H9 (cell line): ENCODE measurements around the gene NOS1AP. TPM values are rescaled to one million over a fixed set of nuclear protein-coding genes. Genes with fewer than 3 reads are reported as not detected.
A peak's percentile ranks its signal among the peaks of the same experiment; 100 is the strongest.

Experiments used
- DNase-seq: peaks from one replicate; pipeline ENCODE4 v3.0.0-alpha.2; 2017
- H2AFZ ChIP-seq: one replicate; pipeline ENCODE4 v1.6.1; 2013; ENCODE audit warnings: mild to moderate bottlenecking, low read length, control low read depth, moderate library complexity
- H2AK5ac ChIP-seq: 2 replicates; pipeline ENCODE4 v1.6.1; 2013; ENCODE audit warnings: low read length, control low read depth, mixed read lengths; ENCODE audit not compliant: insufficient read length
- H2BK120ac ChIP-seq: one replicate; pipeline ENCODE4 v1.6.1; 2013; ENCODE audit warnings: low read depth, mild to moderate bottlenecking, low read length, control low read depth, inconsistent platforms; ENCODE audit not compliant: poor library complexity, severe bottlenecking
- H2BK12ac ChIP-seq: 2 replicates; pipeline ENCODE4 v1.6.1; 2013; ENCODE audit warnings: low read length, control low read depth, mixed read lengths, low read depth; ENCODE audit not compliant: insufficient read length
- H2BK15ac ChIP-seq: 2 replicates; pipeline ENCODE4 v1.6.1; 2013; ENCODE audit warnings: low read depth, low read length, control low read depth
- H2BK20ac ChIP-seq: one replicate; pipeline ENCODE4 v1.6.1; 2013; ENCODE audit warnings: low read depth, mild to moderate bottlenecking, low read length, control low read depth, inconsistent platforms; ENCODE audit not compliant: poor library complexity, severe bottlenecking
- H2BK5ac ChIP-seq: 2 replicates; pipeline ENCODE4 v1.6.1; 2013; ENCODE audit warnings: low read length, control low read depth, mixed read lengths; ENCODE audit not compliant: insufficient read length
- H3K14ac ChIP-seq: 2 replicates; pipeline ENCODE4 v1.6.1; 2013; ENCODE audit warnings: low read length, control low read depth; ENCODE audit not compliant: insufficient read depth
- H3K18ac ChIP-seq: 2 replicates; pipeline ENCODE4 v1.6.1; 2013; ENCODE audit warnings: low read depth, mild to moderate bottlenecking, mixed read lengths, low read length, control low read depth; ENCODE audit not compliant: insufficient read length
- H3K23ac ChIP-seq: 2 replicates; pipeline ENCODE4 v1.6.1; 2013; ENCODE audit warnings: low read length, control low read depth, mixed read lengths, low read depth; ENCODE audit not compliant: insufficient read length
- H3K23me2 ChIP-seq: 2 replicates; pipeline ENCODE4 v1.6.1; 2013; ENCODE audit warnings: low read depth, mild to moderate bottlenecking, mixed read lengths, low read length, control low read depth; ENCODE audit not compliant: insufficient read length, poor library complexity, severe bottlenecking
- H3K27ac ChIP-seq: 2 replicates; pipeline ENCODE4 v1.5.1; 2013; ENCODE audit warnings: low read length, control low read depth, mixed read lengths, low read depth; ENCODE audit not compliant: insufficient read length
- H3K27me3 ChIP-seq: 2 replicates; pipeline ENCODE4 v1.6.1; 2013; ENCODE audit warnings: low read length, control low read depth, inconsistent platforms; ENCODE audit not compliant: insufficient read depth
- H3K4ac ChIP-seq: 2 replicates; pipeline ENCODE4 v1.6.1; 2013; ENCODE audit warnings: low read depth, mild to moderate bottlenecking, control low read depth, inconsistent platforms, low read length, moderate library complexity
- H3K4me1 ChIP-seq: 2 replicates; pipeline ENCODE4 v1.6.1; 2013; ENCODE audit warnings: low read length, control low read depth, inconsistent platforms; ENCODE audit not compliant: insufficient read depth
- H3K4me2 ChIP-seq: 2 replicates; pipeline ENCODE4 v1.6.1; 2013; ENCODE audit warnings: low read length, control low read depth, mixed read lengths; ENCODE audit not compliant: insufficient read length, insufficient read depth
- H3K56ac ChIP-seq: 2 replicates; pipeline ENCODE4 v1.6.1; 2013; ENCODE audit warnings: low read depth, mild to moderate bottlenecking, mixed read lengths, low read length, control low read depth; ENCODE audit not compliant: insufficient read length
- H3K79me1 ChIP-seq: 2 replicates; pipeline ENCODE4 v1.6.1; 2013; ENCODE audit warnings: low read depth, mild to moderate bottlenecking, moderate library complexity, low read length, control low read depth, inconsistent platforms; ENCODE audit not compliant: insufficient read depth, poor library complexity, severe bottlenecking
- H3K79me2 ChIP-seq: 2 replicates; pipeline ENCODE4 v1.6.1; 2013; ENCODE audit warnings: low read length, control low read depth, inconsistent platforms; ENCODE audit not compliant: insufficient read depth
- H3K9ac ChIP-seq: 2 replicates; pipeline ENCODE4 v1.6.1; 2013; ENCODE audit warnings: low read length, control low read depth, mixed read lengths; ENCODE audit not compliant: insufficient read length; ENCODE audit errors: extremely low read depth
- H3K9me3 ChIP-seq: one replicate; pipeline ENCODE4 v1.6.1; 2013; ENCODE audit warnings: low read depth, low read length, inconsistent platforms; ENCODE audit not compliant: control insufficient read depth
- H3T11ph ChIP-seq: one replicate; pipeline ENCODE4 v1.6.1; 2013; ENCODE audit warnings: mild to moderate bottlenecking, low read length, control low read depth, inconsistent platforms
- H4K20me1 ChIP-seq: one replicate; pipeline ENCODE4 v1.6.1; 2013; ENCODE audit not compliant: control insufficient read depth, insufficient read length, insufficient read depth
- H4K5ac ChIP-seq: 2 replicates; pipeline ENCODE4 v1.6.1; 2013; ENCODE audit warnings: low read depth, mild to moderate bottlenecking, mixed read lengths, low read length, control low read depth; ENCODE audit not compliant: insufficient read length
- H4K8ac ChIP-seq: replicated peaks from 2 replicates; pipeline ENCODE4 v1.6.1; 2013; ENCODE audit warnings: low read length, control low read depth, mixed read lengths, low read depth; ENCODE audit not compliant: insufficient read length
- H4K91ac ChIP-seq: 2 replicates; pipeline ENCODE4 v1.6.1; 2013; ENCODE audit warnings: low read depth, mild to moderate bottlenecking, moderate library complexity, mixed read lengths, low read length, control low read depth; ENCODE audit not compliant: insufficient read length
- H3K27ac Mint-ChIP-seq, 3 experiments: 2 replicates in 2 of 3; 3 replicates in 1 of 3; pipeline ENCODE4 v1.8.0; 2020 to 2021; ENCODE audit warnings: mixed read lengths in 3 of 3, mild to moderate bottlenecking in 1 of 3, moderate library complexity in 1 of 3
- H3K27me3 Mint-ChIP-seq: 2 replicates; pipeline ENCODE4 v1.8.0; 2021; ENCODE audit warnings: low read depth, mild to moderate bottlenecking, moderate library complexity, mixed read lengths
- H3K36me3 Mint-ChIP-seq, 3 experiments: 2 replicates in 2 of 3; 3 replicates in 1 of 3; pipeline ENCODE4 v1.8.0; 2020 to 2021; ENCODE audit warnings: low read depth in 3 of 3, mixed read lengths in 3 of 3; ENCODE audit not compliant: insufficient read depth in 1 of 3
- H3K4me1 Mint-ChIP-seq, 2 experiments: 2 replicates each; pipeline ENCODE4 v1.8.0; 2020; ENCODE audit warnings: mixed read lengths in 2 of 2
- H3K4me3 Mint-ChIP-seq, 2 experiments: 2 replicates in 1 of 2; 3 replicates in 1 of 2; pipeline ENCODE4 v1.8.0; 2020 to 2021; ENCODE audit warnings: mild to moderate bottlenecking in 2 of 2, mixed read lengths in 2 of 2, moderate library complexity in 1 of 2
- H3K9me3 Mint-ChIP-seq, 2 experiments: 2 replicates in 1 of 2; 3 replicates in 1 of 2; pipeline ENCODE4 v1.8.0; 2020; ENCODE audit warnings: mild to moderate bottlenecking in 2 of 2, mixed read lengths in 2 of 2, moderate library complexity in 1 of 2
- WGBS: extraction: QIAGEN DNeasy Blood & Tissue Kit; methylation state at CpG from one replicate; pipeline ENCODE4 v1.1.7; 2013; ENCODE audit warnings: missing lambda C conversion rate, low lambda C conversion rate, mixed read lengths; ENCODE audit not compliant: insufficient read length; ENCODE audit errors: extremely low coverage; 5-methylcytosine and 5-hydroxymethylcytosine counted together
- total RNA-seq: library from RNA; stranded (reverse); gene quantifications from 2 replicates; pipeline ENCODE4 v1.2.1, GENCODE V29; 2021
- TF ChIP-seq, protein P1 (sequence below): fragments of 200-600 bp; sonication (generic); conservative IDR thresholded peaks from 3 replicates; pipeline ENCODE4 v1.8.0; 2021; ENCODE audit warnings: antibody characterized with exemption, mild to moderate bottlenecking

Gene NOS1AP
- total RNA-seq, 1 experiment from 2014 or later, result 8.4 TPM

- Histone ChIP-seq H3K4ac (no peak overlapping the region), H2BK12ac (no peak overlapping the region), H3K23me2 (no peaks in the 10 kb centered on the region), H2BK5ac (no peak overlapping the region), H2BK15ac (no peak overlapping the region), H3K56ac (no peak overlapping the region), H2BK120ac (no peak overlapping the region), H3K27me3 (no peaks in the 10 kb centered on the region), H3K79me2 (0 out of 2 replicates have a peak, but pooled peaks cover 3% of the 10 kb centered on the region), H4K20me1 (no peaks in the 10 kb centered on the region), H3K9me3 (no peaks in the 10 kb centered on the region), H2AFZ (no peak overlapping the region), H4K5ac (no peak overlapping the region), H3K4me2 (no peak overlapping the region), H3K18ac (no peak overlapping the region), H4K8ac (no peak overlapping the region), H3K9ac (no peak overlapping the region), H3K14ac (no peak overlapping the region), H2BK20ac (no peak overlapping the region), H3K23ac (no peak overlapping the region), H3T11ph (no peak overlapping the region), H3K27ac (no peak overlapping the region), H3K4me1 (peaks cover 22% of the 10 kb centered on the region; the same call in 1 of the 2 replicates), H4K91ac (no peak overlapping the region), H3K79me1 (no peaks in the 10 kb centered on the region), H2AK5ac (no peak overlapping the region)
- no peaks in the 10 kb centered on the region for H3K9me3 Mint-ChIP-seq
- H3K27me3 Mint-ChIP-seq, result no peaks in the 10 kb centered on the region
- peak overlapping the region in 1 of 3 experiments; percentile 55; a peak in 1 of 7 replicates for H3K27ac Mint-ChIP-seq
- WGBS, result no CpG with 5 or more reads among the region's 6 CpGs
- TF ChIP-seq, protein P1, sequence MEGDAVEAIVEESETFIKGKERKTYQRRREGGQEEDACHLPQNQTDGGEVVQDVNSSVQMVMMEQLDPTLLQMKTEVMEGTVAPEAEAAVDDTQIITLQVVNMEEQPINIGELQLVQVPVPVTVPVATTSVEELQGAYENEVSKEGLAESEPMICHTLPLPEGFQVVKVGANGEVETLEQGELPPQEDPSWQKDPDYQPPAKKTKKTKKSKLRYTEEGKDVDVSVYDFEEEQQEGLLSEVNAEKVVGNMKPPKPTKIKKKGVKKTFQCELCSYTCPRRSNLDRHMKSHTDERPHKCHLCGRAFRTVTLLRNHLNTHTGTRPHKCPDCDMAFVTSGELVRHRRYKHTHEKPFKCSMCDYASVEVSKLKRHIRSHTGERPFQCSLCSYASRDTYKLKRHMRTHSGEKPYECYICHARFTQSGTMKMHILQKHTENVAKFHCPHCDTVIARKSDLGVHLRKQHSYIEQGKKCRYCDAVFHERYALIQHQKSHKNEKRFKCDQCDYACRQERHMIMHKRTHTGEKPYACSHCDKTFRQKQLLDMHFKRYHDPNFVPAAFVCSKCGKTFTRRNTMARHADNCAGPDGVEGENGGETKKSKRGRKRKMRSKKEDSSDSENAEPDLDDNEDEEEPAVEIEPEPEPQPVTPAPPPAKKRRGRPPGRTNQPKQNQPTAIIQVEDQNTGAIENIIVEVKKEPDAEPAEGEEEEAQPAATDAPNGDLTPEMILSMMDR, result no peak
- H3K4me3 Mint-ChIP-seq, result no peak overlapping the region
- peaks cover 62 to 64% of the 10 kb centered on the region in 2 experiments for H3K4me1 Mint-ChIP-seq
- no peak for DNase-seq
- no peaks in the 10 kb centered on the region; a peak in 1 of 7 replicates for H3K36me3 Mint-ChIP-seq
These were observed 144.7 kb downstream of the NOS1AP start for GRCh38 chr1:162214202-162214601.
